Activated T-helper 17 cell treated with anti-CD3 and anti-CD28 coated beads, Interleukin-2, amount 50 U/mL, for 72 hours (primary cell): ENCODE data around the gene SUCLG2. TPM values are rescaled to one million over a fixed set of nuclear protein-coding genes. Genes with fewer than 3 reads are reported as not detected.

Experiments
- ATAC-seq: fragments of 150-1000 bp; cut with Tn5 transposase; replicated peaks from 2 replicates; pipeline ENCODE4 v1.10.0; 2021; ENCODE audit warnings: mild to moderate bottlenecking, moderate library complexity
- H3K27ac Mint-ChIP-seq: one replicate; pipeline ENCODE4 v1.8.0; 2022; ENCODE audit warnings: mixed read lengths
- H3K27me3 Mint-ChIP-seq: one replicate; pipeline ENCODE4 v1.8.0; 2022; ENCODE audit warnings: mixed read lengths
- H3K36me3 Mint-ChIP-seq: one replicate; pipeline ENCODE4 v1.8.0; 2022; ENCODE audit warnings: low read depth, mild to moderate bottlenecking, mixed read lengths
- H3K4me1 Mint-ChIP-seq: one replicate; pipeline ENCODE4 v1.8.0; 2022; ENCODE audit warnings: mixed read lengths
- H3K4me3 Mint-ChIP-seq: one replicate; pipeline ENCODE4 v1.8.0; 2022; ENCODE audit warnings: mild to moderate bottlenecking, mixed read lengths
- H3K9me3 Mint-ChIP-seq: one replicate; pipeline ENCODE4 v1.8.0; 2022; ENCODE audit warnings: mixed read lengths
- total RNA-seq, 2 donors: library from RNA; stranded (reverse); gene quantifications; one replicate each; pipeline ENCODE4 v1.2.3, GENCODE V29; 2022

The SUCLG2 gene
- total RNA-seq, 2 donors from 2014 or later, result 34.3 to 42.5 TPM

DNA sequence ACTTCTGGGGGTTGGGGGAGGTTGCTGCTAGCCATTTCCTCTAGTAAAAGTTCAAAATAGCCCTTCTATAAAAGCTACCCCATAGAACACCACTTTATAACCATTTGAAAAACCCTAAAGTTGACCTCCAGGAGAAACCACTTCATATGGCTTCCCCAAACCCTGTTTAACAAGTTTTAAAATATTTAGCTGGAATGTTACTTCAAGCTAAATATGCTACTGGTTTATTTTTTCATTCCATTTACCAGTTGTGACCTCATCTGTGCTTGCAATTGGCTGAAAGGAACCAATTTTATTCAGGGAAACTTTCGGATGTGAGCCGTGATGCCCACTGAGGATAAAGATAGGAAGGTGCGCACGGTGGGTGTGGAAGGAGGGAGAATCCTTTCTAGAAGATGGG lies 221.3 kb downstream of the SUCLG2 start:
- H3K4me3 Mint-ChIP-seq, result no peak overlapping the region
- H3K4me1 Mint-ChIP-seq, result peaks cover 4% of the 10 kb centered on the region
- H3K27me3 Mint-ChIP-seq, result no peaks in the 10 kb centered on the region

DNA sequence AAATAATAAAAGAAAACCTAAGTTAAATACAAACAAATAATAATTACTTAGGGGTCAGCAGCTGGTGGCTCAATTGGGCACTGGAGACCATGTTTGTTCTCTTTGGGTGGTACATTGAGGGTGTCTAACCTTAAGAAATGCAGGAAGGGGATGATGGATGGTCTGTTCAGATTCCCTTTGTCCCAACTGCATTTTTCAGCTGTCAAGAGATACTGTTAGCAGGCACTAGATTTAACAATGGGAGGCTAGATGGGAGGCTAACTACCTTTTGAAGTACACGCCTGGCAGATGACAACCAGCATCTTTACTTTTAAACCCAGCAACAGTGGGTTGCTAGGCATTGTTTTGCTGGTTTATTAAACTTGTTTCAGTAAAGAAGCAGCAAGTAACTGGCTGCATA lies 222.5 kb downstream of the SUCLG2 start:
- Mint-ChIP-seq H3K36me3 (peaks cover 31% of the 10 kb centered on the region), H3K9me3 (peaks cover 9% of the 10 kb centered on the region), H3K27me3 (no peaks in the 10 kb centered on the region), H3K27ac (no peak overlapping the region), H3K4me3 (no peak overlapping the region), H3K4me1 (no peaks in the 10 kb centered on the region)
- no peak for ATAC-seq

More for the DNA sequence above, 221.3 kb downstream of the SUCLG2 start:
- H3K27ac Mint-ChIP-seq, result no peak overlapping the region
- peaks cover 11% of the 10 kb centered on the region for H3K9me3 Mint-ChIP-seq
- no peak for ATAC-seq
- H3K36me3 Mint-ChIP-seq, result peaks cover 34% of the 10 kb centered on the region

DNA sequence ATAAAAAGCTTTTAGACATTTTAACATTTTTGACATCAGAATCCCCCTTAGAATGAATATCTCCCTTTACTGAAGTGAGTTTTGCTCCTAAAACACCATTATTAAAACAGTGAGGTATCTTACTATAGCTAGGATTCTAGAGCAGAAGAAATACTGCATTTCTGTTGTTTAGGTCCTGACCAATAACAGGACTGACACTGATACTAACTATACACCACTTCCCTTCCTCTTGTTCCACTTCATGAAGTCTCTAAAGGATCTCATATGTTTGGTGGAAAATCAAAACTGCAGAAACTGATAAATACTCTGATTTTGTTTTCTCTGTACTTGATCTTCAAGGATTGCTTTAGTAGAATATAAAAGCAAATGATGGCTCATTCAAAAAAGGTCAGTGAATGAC lies 230.7 kb downstream of the SUCLG2 start:
- H3K27me3 Mint-ChIP-seq, result no peaks in the 10 kb centered on the region
- ATAC-seq, result no peak
- H3K36me3 Mint-ChIP-seq, result peaks cover 61% of the 10 kb centered on the region
- H3K4me1 Mint-ChIP-seq, result no peaks in the 10 kb centered on the region
- H3K27ac Mint-ChIP-seq, result no peak overlapping the region
- peaks cover 3% of the 10 kb centered on the region for H3K9me3 Mint-ChIP-seq
- H3K4me3 Mint-ChIP-seq, result no peak overlapping the region

DNA sequence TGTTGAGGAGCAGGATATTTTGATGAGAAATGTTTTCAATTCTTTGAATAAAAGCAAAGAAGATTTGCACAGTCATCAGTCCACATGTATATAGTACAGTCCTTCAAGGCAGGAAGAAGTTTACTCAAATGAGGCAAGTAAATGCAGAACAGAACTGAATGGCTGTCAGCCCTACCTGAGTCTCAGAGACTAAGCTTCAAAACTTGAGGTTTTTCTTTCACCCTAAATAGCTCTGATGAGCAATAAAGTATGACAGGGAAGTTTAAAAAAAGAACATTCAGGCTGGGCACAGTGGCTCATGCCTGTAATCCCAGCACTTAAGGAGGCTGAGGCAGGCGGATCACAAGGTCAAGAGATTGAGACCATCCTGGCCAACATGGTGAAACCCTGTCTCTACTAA lies 232.5 kb downstream of the SUCLG2 start:
- Mint-ChIP-seq H3K4me3 (no peak overlapping the region), H3K27me3 (no peaks in the 10 kb centered on the region), H3K27ac (no peak overlapping the region), H3K9me3 (peaks cover 3% of the 10 kb centered on the region), H3K4me1 (peaks cover under 1% of the 10 kb centered on the region), H3K36me3 (peaks cover 68% of the 10 kb centered on the region)
- ATAC-seq, result no peak

DNA sequence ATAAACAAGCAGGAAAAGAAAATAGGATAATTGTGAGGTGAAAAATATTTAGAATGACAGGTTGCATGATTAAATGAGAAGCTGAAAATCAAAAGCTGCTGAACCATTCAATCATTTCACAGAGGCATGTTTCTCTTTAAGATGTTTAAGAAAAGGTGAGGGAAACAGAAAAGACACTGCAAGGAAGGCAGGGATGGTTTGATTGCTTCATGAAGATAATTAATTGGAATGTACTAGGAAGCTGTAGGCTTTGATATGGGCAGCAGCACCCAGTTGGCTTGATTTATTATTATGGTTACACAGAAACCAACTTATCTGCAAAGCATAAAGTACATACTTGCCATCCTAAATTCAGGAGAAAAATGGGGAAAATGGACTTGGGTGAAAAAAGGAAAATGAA lies 234.6 kb downstream of the SUCLG2 start:
- no peak for ATAC-seq
- H3K36me3 Mint-ChIP-seq, result peaks cover 70% of the 10 kb centered on the region
- H3K27ac Mint-ChIP-seq, result no peak overlapping the region
- H3K9me3 Mint-ChIP-seq, result peaks cover 3% of the 10 kb centered on the region
- H3K4me1 Mint-ChIP-seq, result peaks cover 4% of the 10 kb centered on the region
- no peaks in the 10 kb centered on the region for H3K27me3 Mint-ChIP-seq
- H3K4me3 Mint-ChIP-seq, result no peak overlapping the region

DNA sequence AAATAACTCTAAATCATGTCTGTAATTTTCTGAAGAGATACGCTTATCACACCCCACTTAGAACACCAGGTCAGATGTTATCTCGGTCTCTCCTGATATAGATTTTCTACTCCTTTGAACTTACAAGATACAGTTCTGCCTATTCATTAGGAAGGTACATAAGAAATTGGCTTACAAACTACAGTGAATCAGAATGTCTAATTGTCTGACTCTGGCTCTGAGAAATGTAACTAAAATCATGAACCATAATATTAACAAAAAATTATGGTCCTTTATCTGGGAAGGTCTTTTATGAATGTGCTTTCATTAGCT lies 235.2 kb downstream of the SUCLG2 start:
- Mint-ChIP-seq H3K27me3 (no peaks in the 10 kb centered on the region), H3K4me1 (peaks cover 4% of the 10 kb centered on the region), H3K36me3 (peaks cover 70% of the 10 kb centered on the region), H3K4me3 (no peak overlapping the region), H3K27ac (no peak overlapping the region), H3K9me3 (peaks cover 1% of the 10 kb centered on the region)
- ATAC-seq, result no peak

DNA sequence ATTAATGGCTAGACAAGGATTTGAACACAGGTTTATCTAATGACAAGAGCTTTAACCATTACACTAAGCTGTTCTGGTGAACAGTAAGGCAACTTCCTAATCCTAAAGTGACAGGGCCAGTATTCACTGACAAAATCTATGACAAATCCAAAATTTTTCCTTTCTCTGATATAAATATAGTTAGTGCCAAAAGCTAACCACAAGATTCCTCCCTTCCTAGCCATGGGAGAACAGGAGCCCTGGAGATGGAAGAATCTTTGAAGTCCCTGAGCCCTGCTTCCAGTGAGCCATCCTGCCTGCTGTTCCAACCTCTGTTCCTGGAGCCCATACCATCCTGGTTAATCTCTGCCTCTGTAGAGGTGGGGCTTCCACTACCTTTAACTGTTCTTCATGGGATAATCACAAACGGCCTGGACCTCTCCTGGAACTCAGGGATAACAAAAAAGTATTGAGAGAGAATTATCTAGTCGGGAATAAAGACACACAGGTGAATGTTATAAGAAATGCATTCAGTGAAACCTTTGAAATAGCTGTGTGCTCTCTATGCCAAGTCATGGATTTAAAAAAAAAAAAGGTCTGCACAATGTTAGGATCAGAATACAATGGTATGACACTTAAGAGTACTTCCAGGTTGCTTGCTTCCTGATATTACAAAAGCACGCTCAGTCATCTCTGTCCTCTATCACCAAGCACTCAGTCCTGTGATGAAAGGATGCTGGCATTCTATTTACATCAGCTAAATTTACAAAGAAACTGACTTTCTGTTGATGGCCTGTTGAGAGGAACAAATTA lies 235.8 kb downstream of the SUCLG2 start:
- peaks cover 4% of the 10 kb centered on the region for H3K4me1 Mint-ChIP-seq
- H3K27ac Mint-ChIP-seq, result no peak overlapping the region
- H3K27me3 Mint-ChIP-seq, result no peaks in the 10 kb centered on the region
- H3K4me3 Mint-ChIP-seq, result no peak overlapping the region
- H3K36me3 Mint-ChIP-seq, result peaks cover 67% of the 10 kb centered on the region
- no peak for ATAC-seq
- peaks cover 3% of the 10 kb centered on the region for H3K9me3 Mint-ChIP-seq

DNA sequence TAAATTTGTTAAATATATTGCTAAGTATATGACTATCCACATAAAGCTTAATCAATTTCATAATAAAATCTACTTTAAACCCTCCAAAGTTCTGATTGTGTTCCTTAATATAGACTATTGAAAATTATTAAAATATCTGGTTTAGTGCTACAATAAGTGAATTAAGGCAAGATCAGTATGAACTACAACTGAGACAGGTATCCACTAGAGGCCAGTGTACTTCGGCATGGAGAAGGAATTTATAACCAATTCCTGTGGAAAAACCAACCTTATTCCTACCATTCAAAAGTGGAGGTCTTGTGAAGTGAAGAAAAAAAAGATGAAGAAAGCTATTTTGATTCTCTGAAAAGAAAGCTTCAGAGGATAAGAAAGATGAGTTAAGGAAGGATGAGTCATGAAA lies 237.7 kb downstream of the SUCLG2 start:
- Mint-ChIP-seq H3K36me3 (peaks cover 61% of the 10 kb centered on the region), H3K27me3 (no peaks in the 10 kb centered on the region), H3K27ac (no peak overlapping the region), H3K4me3 (no peak overlapping the region), H3K9me3 (peaks cover 3% of the 10 kb centered on the region), H3K4me1 (peaks cover 4% of the 10 kb centered on the region)
- no peak for ATAC-seq

DNA sequence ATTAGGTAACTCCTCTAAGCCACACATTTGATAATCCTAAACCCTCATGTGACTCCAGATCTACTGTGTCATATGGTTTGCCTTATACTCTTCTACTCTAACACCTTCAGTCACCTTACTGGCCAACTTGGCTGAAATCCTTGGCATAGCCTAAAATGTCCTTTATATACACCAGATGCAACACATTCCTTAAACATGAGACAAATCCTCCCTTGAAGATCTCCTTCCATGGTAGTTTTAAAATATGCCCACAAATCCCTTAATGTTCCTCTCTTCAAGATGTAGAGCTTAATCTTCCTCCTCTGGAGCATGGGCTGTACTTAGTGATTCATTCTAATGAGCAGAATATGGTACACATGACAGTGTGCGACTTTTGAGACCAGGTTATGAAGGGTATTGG lies 238.9 kb downstream of the SUCLG2 start:
- H3K36me3 Mint-ChIP-seq, result peaks cover 49% of the 10 kb centered on the region
- no peaks in the 10 kb centered on the region for H3K27me3 Mint-ChIP-seq
- ATAC-seq, result no peak
- no peak overlapping the region for H3K4me3 Mint-ChIP-seq
- no peak overlapping the region for H3K27ac Mint-ChIP-seq
- H3K4me1 Mint-ChIP-seq, result peaks cover 4% of the 10 kb centered on the region
- peaks cover 3% of the 10 kb centered on the region for H3K9me3 Mint-ChIP-seq

DNA sequence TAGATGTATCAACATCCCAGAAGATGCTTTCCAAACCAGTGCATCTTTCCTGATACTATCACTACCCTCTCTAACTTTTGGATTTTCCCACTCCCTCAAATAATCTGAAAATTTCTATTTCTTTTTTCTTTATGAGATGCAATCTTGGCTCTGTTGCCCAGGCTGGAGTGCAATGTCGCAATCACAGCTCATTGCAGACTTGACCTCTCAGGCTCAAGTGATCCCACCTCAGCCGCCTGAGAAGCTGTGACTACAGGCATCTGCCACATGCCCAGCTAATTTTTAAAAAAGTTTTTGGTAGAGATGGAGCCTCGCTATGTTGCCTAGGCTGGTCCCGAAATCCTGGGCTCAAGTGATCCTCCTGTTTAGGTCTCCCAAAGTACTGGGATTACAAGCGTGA lies 239.7 kb downstream of the SUCLG2 start:
- no peak for ATAC-seq
- H3K9me3 Mint-ChIP-seq, result peaks cover 3% of the 10 kb centered on the region
- peaks cover 41% of the 10 kb centered on the region for H3K36me3 Mint-ChIP-seq
- peaks cover 4% of the 10 kb centered on the region for H3K4me1 Mint-ChIP-seq
- no peaks in the 10 kb centered on the region for H3K27me3 Mint-ChIP-seq
- no peak overlapping the region for H3K27ac Mint-ChIP-seq
- H3K4me3 Mint-ChIP-seq, result no peak overlapping the region

DNA sequence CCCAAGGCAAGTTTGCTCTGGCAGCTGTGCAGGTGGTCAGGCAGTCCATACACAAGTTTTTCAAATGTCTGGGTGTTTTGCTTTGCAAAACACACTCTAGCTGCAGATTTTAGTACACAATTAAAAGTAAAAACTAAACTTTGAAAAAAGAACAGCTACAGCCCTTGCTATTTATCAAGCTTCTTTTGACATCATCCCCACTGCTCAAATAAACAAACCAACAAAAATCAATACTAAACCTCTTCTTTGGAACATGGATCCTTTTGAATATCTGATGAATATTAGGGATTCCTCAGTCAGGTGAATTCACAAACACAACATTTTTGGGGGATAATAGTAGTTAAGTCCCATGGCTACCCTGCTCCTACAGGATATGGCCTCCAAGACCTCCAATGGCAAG lies 249.2 kb downstream of the SUCLG2 start:
- no peak overlapping the region for H3K4me3 Mint-ChIP-seq
- H3K36me3 Mint-ChIP-seq, result peaks cover 71% of the 10 kb centered on the region
- no peaks in the 10 kb centered on the region for H3K27me3 Mint-ChIP-seq
- H3K4me1 Mint-ChIP-seq, result no peaks in the 10 kb centered on the region
- ATAC-seq, result no peak
- no peak overlapping the region for H3K27ac Mint-ChIP-seq
- H3K9me3 Mint-ChIP-seq, result no peaks in the 10 kb centered on the region

DNA sequence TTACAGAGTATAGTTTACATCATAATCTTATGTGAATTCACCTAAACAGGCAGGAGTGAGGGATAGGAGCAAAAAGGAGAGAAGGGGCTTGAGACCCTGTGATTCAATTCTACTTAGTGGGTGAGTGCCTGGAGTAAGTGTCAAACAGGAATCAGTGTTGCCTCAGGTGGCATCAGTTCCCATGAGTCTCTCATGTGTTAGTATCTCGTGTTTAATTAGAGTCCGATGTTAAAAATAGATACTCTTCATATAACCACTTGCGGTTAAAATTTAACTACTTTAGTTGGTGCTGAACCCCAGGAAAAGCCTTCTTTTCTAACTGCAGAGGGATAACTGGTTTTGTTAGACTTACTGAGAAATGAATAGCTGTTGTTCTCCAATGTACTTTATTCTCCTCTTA lies 251.5 kb downstream of the SUCLG2 start:
- no peak for ATAC-seq
- H3K4me1 Mint-ChIP-seq, result no peaks in the 10 kb centered on the region
- no peaks in the 10 kb centered on the region for H3K9me3 Mint-ChIP-seq
- no peaks in the 10 kb centered on the region for H3K27me3 Mint-ChIP-seq
- no peak overlapping the region for H3K4me3 Mint-ChIP-seq
- H3K36me3 Mint-ChIP-seq, result peaks cover 76% of the 10 kb centered on the region
- H3K27ac Mint-ChIP-seq, result no peak overlapping the region

DNA sequence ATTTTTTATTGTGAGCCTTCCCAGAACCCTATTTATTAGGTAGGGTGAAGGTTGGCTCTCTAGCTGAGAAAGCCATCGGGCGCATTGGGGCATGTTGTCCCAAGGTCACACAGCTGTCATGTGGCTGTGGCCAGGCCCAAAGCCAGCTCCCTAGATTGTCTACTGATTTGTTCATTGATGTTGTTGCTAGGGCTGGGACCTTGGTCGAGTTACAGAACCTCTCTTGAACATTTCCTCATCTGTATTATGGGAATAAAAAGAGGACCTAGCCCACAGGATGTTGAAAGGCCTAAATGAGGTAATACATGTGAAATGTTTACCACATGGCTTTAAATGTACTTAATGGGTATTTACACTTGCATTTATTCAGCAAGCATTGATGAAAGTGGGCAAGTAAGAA lies 252.5 kb downstream of the SUCLG2 start:
- Mint-ChIP-seq H3K36me3 (peaks cover 73% of the 10 kb centered on the region), H3K27me3 (no peaks in the 10 kb centered on the region), H3K27ac (no peak overlapping the region), H3K4me3 (no peak overlapping the region), H3K4me1 (no peaks in the 10 kb centered on the region), H3K9me3 (no peaks in the 10 kb centered on the region)
- no peak for ATAC-seq

DNA sequence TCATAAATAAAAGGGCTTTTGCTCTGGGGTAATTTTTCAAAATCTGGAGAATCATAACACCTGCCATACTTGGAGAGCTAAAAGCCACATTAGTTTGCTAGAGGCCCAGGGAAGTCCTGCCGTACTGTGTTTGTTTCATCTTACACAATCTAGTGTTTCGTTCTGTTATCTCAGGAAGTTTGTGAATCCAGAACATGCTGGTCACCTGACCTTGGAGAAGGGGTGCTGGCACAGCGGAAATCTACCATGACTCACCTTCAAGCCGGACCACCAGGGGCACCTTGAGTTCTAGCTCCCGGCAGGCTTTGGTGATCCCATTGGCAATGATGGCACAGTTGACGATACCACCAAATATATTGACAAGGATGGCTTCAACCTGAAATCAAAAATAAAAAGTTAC lies 253.9 kb downstream of the SUCLG2 start:
- ATAC-seq, result no peak
- H3K9me3 Mint-ChIP-seq, result no peaks in the 10 kb centered on the region

DNA sequence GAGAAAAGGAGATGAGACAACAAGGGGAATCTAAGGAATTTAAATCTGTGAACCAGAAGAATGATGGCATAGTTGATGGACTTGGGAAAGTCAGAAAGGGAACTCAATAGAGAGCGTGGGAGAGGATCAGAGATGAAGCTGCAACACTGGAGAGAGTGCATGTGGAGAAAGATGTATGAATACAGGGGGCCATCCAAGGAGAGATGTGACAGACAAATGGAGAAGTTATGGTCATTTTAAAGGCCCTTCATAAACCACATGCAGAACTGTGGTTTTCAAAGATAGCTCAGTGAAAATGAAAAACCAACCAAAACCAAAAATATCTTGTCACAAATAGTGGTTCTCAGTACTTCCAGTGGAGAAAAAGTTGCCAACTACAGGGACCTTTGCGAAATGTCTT lies 265.2 kb downstream of the SUCLG2 start:
- ATAC-seq, result peak; percentile 65
- H3K4me3 Mint-ChIP-seq, result no peak overlapping the region
- H3K27me3 Mint-ChIP-seq, result no peaks in the 10 kb centered on the region
- H3K4me1 Mint-ChIP-seq, result peaks cover 23% of the 10 kb centered on the region
- peak overlapping the region; percentile 24 for H3K27ac Mint-ChIP-seq
- peaks cover 59% of the 10 kb centered on the region for H3K36me3 Mint-ChIP-seq
- peaks cover 5% of the 10 kb centered on the region for H3K9me3 Mint-ChIP-seq

More for the DNA sequence above, 253.9 kb downstream of the SUCLG2 start:
- no peak overlapping the region for H3K27ac Mint-ChIP-seq
- no peaks in the 10 kb centered on the region for H3K4me1 Mint-ChIP-seq
- no peaks in the 10 kb centered on the region for H3K27me3 Mint-ChIP-seq
- H3K36me3 Mint-ChIP-seq, result peaks cover 64% of the 10 kb centered on the region
- H3K4me3 Mint-ChIP-seq, result no peak overlapping the region

DNA sequence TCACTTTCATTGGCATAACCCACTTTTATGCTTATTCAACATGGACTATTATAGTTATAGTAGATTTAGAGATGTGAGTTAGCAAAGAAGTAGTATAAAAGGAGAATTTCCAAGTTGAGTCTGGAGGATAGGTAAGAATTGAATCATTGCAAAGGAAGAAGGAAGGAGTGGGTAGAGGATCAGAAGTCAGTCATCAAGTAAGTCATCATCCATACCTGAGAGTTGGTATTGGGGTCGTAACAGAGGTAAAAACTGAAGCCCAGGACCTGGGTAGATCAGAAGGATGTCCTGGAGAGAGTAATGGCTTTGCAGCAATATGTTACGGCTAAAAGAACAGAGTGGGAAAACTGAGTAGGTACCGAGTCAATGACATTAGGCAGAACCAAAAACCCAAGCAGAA lies 265.7 kb downstream of the SUCLG2 start:
- Mint-ChIP-seq H3K4me1 (peaks cover 23% of the 10 kb centered on the region), H3K9me3 (peaks cover 5% of the 10 kb centered on the region), H3K36me3 (peaks cover 59% of the 10 kb centered on the region), H3K4me3 (no peak overlapping the region), H3K27me3 (no peaks in the 10 kb centered on the region), H3K27ac (peak overlapping the region; percentile 24)
- peak; percentile 62 for ATAC-seq
